GM18505 (cell line): ENCODE measurements around the gene ASNSD1.
A peak's percentile ranks its signal among the peaks of the same experiment; 100 is the strongest.
"Not testable (repeated sequence)": the region's sequence is repeated elsewhere in the genome, so short reads cannot be mapped to it uniquely, and the experiment has no call there.

Source experiments
- ATAC-seq: cut with Tn5 transposase; IDR thresholded peaks from one replicate; pipeline ENCODE4 v1.9.1; 2021; ENCODE audit not compliant: unreplicated experiment
- POLR2A ChIP-seq: IDR thresholded peaks from 4 replicates; pipeline ENCODE4 v1.6.1; 2011; ENCODE audit warnings: borderline replicate concordance; ENCODE audit not compliant: insufficient read depth, insufficient read length; ENCODE audit errors: extremely low read depth

The ASNSD1 gene

DNA sequence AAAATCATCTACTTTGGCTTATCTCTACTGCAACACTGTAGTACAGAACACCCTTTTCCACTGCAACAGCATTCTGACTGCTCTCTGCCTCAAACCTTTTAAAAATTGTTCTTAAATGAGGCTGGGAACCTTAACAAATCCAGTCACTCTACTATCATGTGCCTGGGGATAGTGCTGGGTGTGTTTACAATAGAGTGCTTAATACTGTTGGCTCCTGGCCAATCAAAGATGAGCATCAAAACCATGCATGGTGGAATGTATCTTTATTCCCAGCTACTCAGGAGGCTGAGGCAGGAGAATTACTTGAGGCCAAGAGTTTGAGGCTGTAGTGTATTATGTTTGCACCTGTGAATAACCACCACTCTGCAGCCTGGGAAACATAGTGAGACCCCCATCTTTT, 20.6 kb downstream of the ASNSD1 start:
- no peak for ATAC-seq
- no peak for TF ChIP-seq POLR2A

DNA sequence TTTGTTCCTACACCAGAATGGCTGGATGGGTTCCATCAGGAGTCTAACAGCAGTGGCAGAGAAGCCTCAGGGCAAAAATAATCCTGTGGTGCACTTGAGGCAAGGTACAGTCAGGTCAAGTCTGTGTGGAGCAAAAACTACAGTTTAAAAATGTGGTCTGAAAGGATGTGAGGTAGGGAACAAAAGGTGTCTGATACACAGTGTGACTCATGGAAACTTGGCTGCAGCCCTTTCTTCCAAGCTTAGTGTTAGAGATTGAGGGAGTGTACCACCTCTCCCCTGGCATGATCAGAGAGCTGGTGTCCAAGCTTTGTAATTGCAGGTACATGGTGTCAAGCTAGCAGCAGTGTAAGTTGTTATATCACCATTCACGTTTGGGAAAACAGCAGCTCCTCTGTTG, 22.1 kb downstream of the ASNSD1 start:
- ATAC-seq, result no peak
- TF ChIP-seq POLR2A, result no peak

DNA sequence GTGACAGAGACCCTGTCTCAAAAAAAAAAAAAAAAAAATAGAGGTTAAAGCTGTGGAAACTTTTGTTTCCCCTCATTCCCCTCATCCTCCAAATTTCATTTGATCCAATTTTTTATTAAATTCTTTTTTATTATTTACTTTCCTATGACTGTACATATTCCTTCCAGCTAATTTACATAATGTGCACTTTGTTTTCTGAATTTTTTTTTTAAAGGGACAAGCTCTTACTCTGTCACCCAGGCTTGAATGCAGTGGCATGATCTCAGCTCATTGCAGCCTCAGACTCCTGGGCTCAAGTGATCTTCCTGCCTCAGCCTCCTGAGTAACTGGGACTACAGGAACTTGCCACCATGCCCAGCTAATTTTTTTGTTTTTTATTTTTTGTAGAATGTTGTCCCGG, 23.6 kb downstream of the ASNSD1 start:
- no peak for ATAC-seq
- no peak for TF ChIP-seq POLR2A

DNA sequence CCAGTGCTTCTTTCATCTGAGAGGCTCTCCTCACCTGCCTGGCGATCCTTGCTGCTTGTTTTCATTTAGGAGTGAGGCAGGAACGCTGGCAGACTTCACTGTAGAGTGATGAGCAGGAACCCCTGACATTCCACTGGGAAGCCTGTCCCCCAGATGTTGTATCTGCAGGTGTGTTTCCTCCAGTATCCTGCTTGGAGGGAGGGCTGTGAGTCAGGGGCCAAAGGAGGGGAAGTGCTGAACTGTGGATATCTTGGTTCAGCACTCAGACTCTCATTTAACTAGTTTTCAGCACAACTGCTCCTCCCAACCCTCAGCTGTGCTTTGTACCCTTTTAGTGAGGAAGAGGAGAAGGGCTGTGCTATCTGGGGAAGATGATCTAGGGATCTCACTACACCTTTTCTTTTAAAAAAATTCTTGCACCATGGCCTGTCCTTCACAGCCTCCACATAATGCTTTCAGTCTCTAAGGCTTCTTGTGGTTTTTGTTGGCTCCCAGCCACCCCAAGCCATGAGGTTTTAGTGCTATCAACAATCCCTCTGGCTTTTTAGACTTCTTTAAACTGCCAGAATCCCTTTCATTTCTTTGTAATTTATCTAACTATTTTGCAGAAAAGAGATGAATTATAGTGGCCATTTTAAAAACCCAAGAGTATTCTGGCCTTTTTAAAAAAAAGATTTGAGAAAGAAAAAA, 24.4 kb downstream of the ASNSD1 start:
- TF ChIP-seq POLR2A, result no peak
- ATAC-seq, result peak; percentile 77

DNA sequence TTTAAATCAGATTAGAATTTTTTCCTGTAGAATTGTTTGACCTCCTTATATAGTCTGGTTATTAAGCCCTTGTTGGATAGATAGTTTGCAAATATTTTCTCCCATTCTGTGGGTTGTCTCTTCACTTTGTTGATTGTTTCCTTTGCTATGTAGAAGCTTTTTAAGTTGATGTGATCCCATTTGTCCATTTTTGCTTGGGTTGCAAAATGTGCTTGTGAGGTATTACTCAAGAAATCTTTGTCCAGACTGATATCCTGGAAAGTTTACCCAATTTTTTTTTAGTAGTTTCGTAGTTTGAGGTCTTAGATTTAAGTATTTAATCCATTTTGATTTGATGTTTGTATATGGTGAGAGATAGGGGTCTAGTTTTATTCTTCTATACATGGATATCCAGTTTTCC, 26.5 kb downstream of the ASNSD1 start:
- ATAC-seq, result not testable (repeated sequence)

DNA sequence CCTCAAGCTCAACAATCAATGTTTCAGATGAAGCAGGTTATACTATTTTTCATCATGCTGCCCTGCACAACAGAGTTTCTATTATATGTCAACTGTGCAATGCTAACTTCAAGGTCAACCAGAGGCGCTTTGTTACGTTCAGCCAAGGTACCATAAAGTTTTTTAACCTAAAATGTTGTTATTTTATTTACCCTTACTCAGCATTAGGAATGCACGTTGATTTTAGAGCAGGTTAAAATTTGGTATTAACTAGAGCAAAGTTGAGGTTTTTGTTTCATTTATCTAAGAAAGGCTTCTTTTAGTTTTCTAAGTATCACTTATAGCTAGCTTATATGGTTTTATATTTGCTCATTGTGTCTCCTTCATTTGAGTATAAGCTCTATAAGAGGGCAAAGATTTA, 35.0 kb downstream of the ASNSD1 start:
- TF ChIP-seq POLR2A, result no peak
- no peak for ATAC-seq

DNA sequence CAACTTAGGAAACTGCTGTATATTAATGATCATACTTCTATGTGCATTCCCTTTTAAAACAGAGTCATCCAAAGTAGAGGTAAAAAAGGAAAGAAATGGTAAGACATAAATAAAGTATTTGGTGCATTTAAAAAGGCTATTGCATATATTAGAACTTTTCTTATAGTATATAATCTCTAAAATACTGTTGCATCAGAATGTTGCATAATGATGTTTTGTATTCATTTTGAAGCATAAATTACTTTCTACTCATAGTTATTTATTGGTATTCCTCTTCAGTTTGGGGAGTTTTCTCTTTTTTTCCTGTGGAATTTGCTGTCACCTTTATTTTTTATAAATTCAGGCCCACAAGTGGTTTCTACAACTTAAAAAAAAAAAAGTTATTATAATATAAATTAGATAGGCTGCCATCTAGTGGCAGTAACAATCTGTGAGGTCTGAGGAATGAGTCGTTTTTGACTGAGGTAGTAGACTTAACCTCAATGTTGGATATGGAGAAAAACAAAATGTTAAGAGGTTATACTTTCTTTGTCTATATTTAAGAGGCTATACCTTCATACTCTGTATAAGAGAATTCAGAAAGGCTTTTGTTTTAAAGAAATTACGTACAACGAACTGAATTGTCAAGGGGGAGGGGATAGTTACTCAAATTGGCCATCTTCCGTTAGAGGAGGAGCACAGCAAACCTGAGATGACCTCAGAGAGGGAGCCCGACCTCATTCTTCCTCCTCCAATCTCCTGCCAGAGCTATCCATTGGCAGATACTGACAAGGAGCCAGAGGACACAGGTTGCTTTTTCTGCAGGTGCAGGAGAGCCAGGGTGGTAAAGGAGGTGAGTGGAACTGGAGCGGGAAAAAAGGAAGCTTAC, 37.0 kb downstream of the ASNSD1 start:
- ATAC-seq, result no peak
- TF ChIP-seq POLR2A, result no peak

DNA sequence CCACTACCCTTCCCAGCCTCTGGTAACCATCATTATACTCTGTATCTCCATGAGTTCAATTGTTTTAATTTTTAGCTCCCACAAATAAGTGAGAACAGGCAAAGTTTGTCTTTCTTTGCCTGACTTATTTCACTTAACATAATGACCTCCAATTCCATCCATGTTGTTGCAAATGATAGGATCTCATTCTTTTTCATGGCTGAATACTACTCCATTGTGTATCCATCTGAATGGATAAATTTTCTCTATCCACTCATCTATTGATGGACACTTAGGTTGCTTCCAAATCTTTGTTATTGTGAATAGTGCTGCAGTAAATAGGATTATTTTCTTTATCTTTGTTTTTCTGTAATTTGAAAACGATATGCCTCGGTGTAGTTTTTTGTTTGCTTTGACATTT, 39.4 kb downstream of the ASNSD1 start:
- ATAC-seq, result no peak
- no peak for TF ChIP-seq POLR2A

DNA sequence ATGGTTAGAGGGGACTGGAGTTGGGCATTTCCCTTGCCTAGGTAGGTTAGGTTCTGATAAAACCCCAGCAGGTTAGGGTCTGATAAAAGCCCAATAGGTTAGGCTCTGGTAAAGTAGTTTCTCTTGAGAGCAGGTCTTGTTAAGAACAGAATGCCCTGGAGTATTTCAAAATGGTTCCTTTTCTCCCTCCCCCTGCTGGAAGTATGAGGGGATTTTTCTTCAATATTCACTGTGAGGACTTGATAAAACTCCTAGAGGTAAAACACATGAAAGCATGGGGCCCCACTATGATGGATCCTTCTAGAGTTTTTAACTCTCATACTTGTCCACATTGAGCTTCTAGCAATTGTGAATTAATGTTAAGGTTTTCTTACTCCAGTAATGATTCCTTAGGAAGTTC, 40.8 kb downstream of the ASNSD1 start:
- no peak for TF ChIP-seq POLR2A
- no peak for ATAC-seq

DNA sequence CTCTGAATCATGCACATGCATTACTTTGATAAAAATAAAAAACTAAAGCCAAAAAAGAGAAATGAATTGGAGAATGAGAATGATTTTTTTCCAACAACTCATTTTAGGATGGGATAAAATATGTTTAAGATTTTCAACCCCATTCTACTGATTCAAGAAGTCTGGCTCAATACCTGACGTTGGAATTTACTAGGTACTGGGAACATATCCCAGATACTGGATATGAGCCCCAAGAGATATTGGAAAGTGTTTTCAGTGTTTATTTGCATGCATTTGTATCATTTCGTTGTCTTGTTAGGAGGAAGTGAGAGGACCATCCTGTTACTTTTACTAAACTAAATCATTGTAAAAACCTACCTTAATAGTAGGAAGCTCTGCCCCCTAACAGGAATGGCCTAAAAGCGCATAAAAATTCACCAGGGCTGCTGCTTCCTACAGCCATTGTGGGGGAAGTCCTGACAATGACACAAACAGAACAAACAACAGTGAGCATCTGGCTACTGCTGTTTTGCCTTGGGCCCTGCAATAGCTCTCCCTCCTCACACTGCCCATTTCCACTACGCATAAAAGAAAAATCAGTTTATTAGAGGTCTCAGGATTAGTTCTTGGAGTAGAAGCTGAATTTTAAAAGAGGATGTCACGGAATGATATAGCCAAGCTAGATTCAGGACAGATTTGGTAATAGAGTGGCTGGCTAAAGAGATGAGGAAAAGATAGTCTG, 48.4 kb downstream of the ASNSD1 start:
- no peak for ATAC-seq

DNA sequence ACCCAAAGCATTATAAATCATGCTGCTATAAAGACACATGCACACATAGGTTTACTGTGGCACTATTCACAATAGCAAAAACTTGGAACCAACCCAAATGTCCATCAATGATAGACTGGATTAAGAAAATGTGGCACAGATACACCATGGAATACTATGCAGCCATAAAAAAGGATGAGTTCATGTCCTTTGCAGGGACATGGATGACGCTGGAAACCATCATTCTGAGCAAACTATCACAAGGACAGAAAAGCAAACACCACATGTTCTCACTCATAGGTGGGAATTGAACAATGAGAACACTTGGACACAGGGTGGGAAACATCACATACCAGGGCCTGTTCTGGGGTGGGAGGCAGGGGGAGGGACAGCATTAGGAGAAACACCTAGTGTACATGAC, 56.3 kb downstream of the ASNSD1 start:
- ATAC-seq, result not testable (repeated sequence)

More for the DNA sequence above, 48.4 kb downstream of the ASNSD1 start:
- no peak for TF ChIP-seq POLR2A

DNA sequence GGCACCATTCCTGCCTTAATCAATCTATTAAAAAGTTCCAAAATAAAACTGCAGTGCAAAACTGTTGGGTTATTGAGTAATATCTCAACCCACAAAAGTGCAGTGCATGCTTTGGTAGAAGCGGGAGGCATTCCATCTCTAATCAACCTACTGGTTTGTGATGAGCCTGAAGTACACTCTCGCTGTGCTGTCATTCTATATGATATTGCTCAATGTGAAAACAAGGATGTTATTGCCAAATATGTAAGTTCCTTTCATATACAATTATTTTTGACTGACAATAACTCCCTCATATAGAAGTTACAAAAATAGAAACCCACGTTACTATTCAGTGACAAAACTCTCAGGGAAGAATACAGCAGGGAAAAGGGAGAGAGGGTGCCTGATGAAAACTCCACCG, 58.3 kb downstream of the ASNSD1 start:
- no peak for TF ChIP-seq POLR2A
- ATAC-seq, result no peak
